K562 (cell line): ENCODE results near the gene RNF141. TPM values are rescaled to one million over a fixed set of nuclear protein-coding genes. Genes with fewer than 3 reads are reported as not detected.

ENCODE experiments used
- ATAC-seq: fragments of 200-7000 bp; cut with Tn5 transposase; 3 replicates; pipeline ENCODE4 v1.9.1; 2020; ENCODE audit warnings: moderate library complexity
- BruUV-seq: library from RNA; stranded (reverse); fragments of 400-500 nt; replicated peaks from 2 replicates; lab custom pipeline; 2021; lab: Mats Ljungman, UMichigan
- CTCF ChIA-PET: fragments of 300-600 bp; formaldehyde crosslinking; extraction: SDS; loops from one replicate; lab custom pipeline; 2021; ENCODE audit warnings: low intra/inter-chr PET ratio; lab: Yijun Ruan, JAX
- POLR2A ChIA-PET: fragments of 300-600, 350-650 bp; sonication (Branson Sonifier 250); formaldehyde crosslinking; extraction: SDS; loops from one replicate; lab custom pipeline; 2021; ENCODE audit warnings: antibody characterized with exemption, inconsistent platforms; lab: Yijun Ruan, JAX
- DNase-seq, 4 experiments: peaks; one replicate each; pipeline versions ENCODE4 v3.0.0 to v3.0.0-alpha.2; 2011 to 2018; ENCODE audit warnings: low spot score in 3 of 4, mixed read lengths in 3 of 4; ENCODE audit errors: extremely low read depth in 1 of 4
- FAIRE-seq: peaks from 2 replicates; lab custom pipeline; 2011; peaks lifted over from hg19 to GRCh38; lab: Jason Lieb, UNC
- H2AFZ ChIP-seq: 2 replicates; pipeline ENCODE4 v1.6.0; 2011; ENCODE audit warnings: low read depth, low read length, control low read depth, inconsistent platforms
- H3K27ac ChIP-seq: fragments of 200-600 bp; 3 replicates; pipeline ENCODE4 v1.8.0; 2011; ENCODE audit warnings: low read depth, mild to moderate bottlenecking, control low read depth, inconsistent platforms, low read length, moderate library complexity, mixed read lengths; ENCODE audit errors: extremely low read depth
- H3K27me3 ChIP-seq, 2 experiments: fragments of 300-600 bp in 1 of 2; 2 replicates in 1 of 2; 3 replicates in 1 of 2; pipeline versions ENCODE4 v1.6.0 to v1.8.0; 2011; ENCODE audit warnings: inconsistent platforms in 2 of 2, low read length in 2 of 2, mild to moderate bottlenecking in 1 of 2, mixed read lengths in 1 of 2, moderate library complexity in 1 of 2; ENCODE audit not compliant: control insufficient read depth in 2 of 2, insufficient read depth in 2 of 2
- H3K36me3 ChIP-seq: fragments of 300-600 bp; 3 replicates; pipeline ENCODE4 v1.8.0; 2011; ENCODE audit warnings: mild to moderate bottlenecking, low read length, inconsistent platforms; ENCODE audit not compliant: control insufficient read depth, insufficient read depth
- H3K4me1 ChIP-seq, 2 experiments: fragments of 200-600 bp in 1 of 2; replicated peaks in 1 of 2; 2 replicates in 1 of 2; 3 replicates in 1 of 2; pipeline versions ENCODE4 v1.5.1 to v1.8.0; 2011; ENCODE audit warnings: inconsistent platforms in 2 of 2, low read length in 2 of 2, mild to moderate bottlenecking in 1 of 2, mixed read lengths in 1 of 2, moderate library complexity in 1 of 2; ENCODE audit not compliant: control insufficient read depth in 2 of 2, insufficient read depth in 2 of 2
- H3K4me2 ChIP-seq: 2 replicates; pipeline ENCODE4 v1.6.1; 2011; ENCODE audit warnings: low read length, control low read depth, inconsistent platforms, mixed read lengths; ENCODE audit not compliant: insufficient read depth
- H3K4me3 ChIP-seq: fragments of 200-600 bp; sonication (generic), shearing (Covaris generic); 2 replicates; pipeline ENCODE4 v1.5.1; 2016; ENCODE audit warnings: control low read depth, inconsistent platforms
- H3K79me2 ChIP-seq: fragments of 200-600 bp; 3 replicates; pipeline ENCODE4 v1.8.0; 2011; ENCODE audit warnings: low read length, inconsistent platforms; ENCODE audit not compliant: control insufficient read depth, insufficient read depth
- H3K9ac ChIP-seq, 2 experiments: 2 replicates each; pipeline versions ENCODE4 v1.6.0 to v1.6.1; 2011; ENCODE audit warnings: low read depth in 2 of 2, low read length in 2 of 2, control low read depth in 1 of 2, inconsistent platforms in 1 of 2, mild to moderate bottlenecking in 1 of 2, mixed read lengths in 1 of 2; ENCODE audit not compliant: insufficient read depth in 1 of 2
- H3K9me1 ChIP-seq: one replicate; pipeline ENCODE4 v1.6.0; 2011; ENCODE audit warnings: inconsistent platforms, mild to moderate bottlenecking, low read length, moderate library complexity; ENCODE audit not compliant: control insufficient read depth, insufficient read depth
- H3K9me3 ChIP-seq: replicated peaks from 2 replicates; pipeline ENCODE4 v1.5.1; 2011; ENCODE audit warnings: low read depth, low read length, inconsistent platforms; ENCODE audit not compliant: control insufficient read depth, insufficient read depth
- H4K20me1 ChIP-seq: replicated peaks from 2 replicates; pipeline ENCODE4 v1.6.1; 2011; ENCODE audit warnings: low read length, inconsistent platforms, mixed read lengths; ENCODE audit not compliant: control insufficient read depth, insufficient read depth
- CCAR2 ChIP-seq: fragments of 200-400 bp; formaldehyde crosslinking; IDR thresholded peaks from 2 replicates; pipeline ENCODE4 v1.6.1; 2017; ENCODE audit warnings: mild to moderate bottlenecking, low read depth, low read length
- FOXO4 ChIP-seq: fragments of 450-650 bp; formaldehyde crosslinking; IDR thresholded peaks from 2 replicates; pipeline ENCODE4 v1.4.0; 2020; ENCODE audit warnings: mild to moderate bottlenecking, moderate library complexity
- HMG20B ChIP-seq: fragments of 250-450 bp; sonication (Bioruptor Pico); IDR thresholded peaks from 2 replicates; pipeline ENCODE4 v1.5.0; 2021; ENCODE audit warnings: mild to moderate bottlenecking
- MIER1 ChIP-seq: fragments of 450-650 bp; IDR thresholded peaks from 2 replicates; pipeline ENCODE4 v1.6.1; 2016; ENCODE audit warnings: antibody characterized with exemption, mild to moderate bottlenecking, low read depth
- NONO ChIP-seq, 2 experiments: fragments of 200-400 bp in 1 of 2; fragments of 450-650 bp in 1 of 2; formaldehyde crosslinking in 1 of 2; IDR thresholded peaks; 2 replicates each; pipeline ENCODE4 v1.6.1; 2017; ENCODE audit warnings: low read depth in 2 of 2, mild to moderate bottlenecking in 2 of 2, moderate library complexity in 2 of 2, low read length in 1 of 2
- POLR2G ChIP-seq: fragments of 200-400 bp; formaldehyde crosslinking; IDR thresholded peaks from 2 replicates; pipeline ENCODE4 v1.6.1; 2017; ENCODE audit warnings: low read depth, mild to moderate bottlenecking, antibody characterized with exemption, low read length, moderate library complexity
- SMARCA4 ChIP-seq: fragments of 450-650 bp; IDR thresholded peaks from 2 replicates; pipeline ENCODE4 v1.6.1; 2016
- SNRNP70 ChIP-seq: fragments of 200-400 bp; formaldehyde crosslinking; optimal IDR thresholded peaks from 2 replicates; pipeline ENCODE3; 2017; ENCODE audit warnings: low read depth, low read length
- TAL1 ChIP-seq: fragments of 450-650 bp; IDR thresholded peaks from 2 replicates; pipeline ENCODE4 v1.6.1; 2016; ENCODE audit warnings: mild to moderate bottlenecking
- ZBTB33 ChIP-seq: sonication (generic); formaldehyde crosslinking; IDR thresholded peaks from 2 replicates; pipeline ENCODE4 v1.8.1; 2023; ENCODE audit warnings: mild to moderate bottlenecking, missing genetic modification reagents
- ZBTB9 ChIP-seq: fragments of 450-650 bp; formaldehyde crosslinking; IDR thresholded peaks from 2 replicates; pipeline ENCODE4 v1.4.0; 2020; ENCODE audit warnings: mild to moderate bottlenecking, moderate library complexity
- ZNF165 ChIP-seq: fragments of 250-450 bp; sonication (Bioruptor Pico); IDR thresholded peaks from 2 replicates; pipeline ENCODE4 v1.4.0; 2020; ENCODE audit warnings: borderline replicate concordance
- ZNF274 ChIP-seq: IDR thresholded peaks from 2 replicates; pipeline ENCODE4 v1.6.1; 2011; ENCODE audit warnings: low read depth, mild to moderate bottlenecking, low read length, moderate library complexity, borderline replicate concordance
- ZNF384 ChIP-seq: IDR thresholded peaks from 2 replicates; pipeline ENCODE4 v1.6.1; 2012; ENCODE audit warnings: low read depth, low read length, improper control_type of control experiment
- ZNF408 ChIP-seq: fragments of 250-450 bp; sonication (Bioruptor Pico); IDR thresholded peaks from 2 replicates; pipeline ENCODE4 v1.4.0; 2020; ENCODE audit warnings: low read depth, mild to moderate bottlenecking, moderate library complexity
- WGBS: fragments of 100-300 bp; shearing (Covaris generic); methylation state at CpG from one replicate; pipeline ENCODE4 v1.1.6; 2016; ENCODE audit warnings: low coverage, mixed read lengths; ENCODE audit not compliant: insufficient coverage; ENCODE audit errors: missing lambda C conversion rate; 5-methylcytosine and 5-hydroxymethylcytosine counted together
- in situ Hi-C: fragments of 300-500 bp; cut with MboI; formaldehyde crosslinking; loops from 4 replicates; pipeline ENCODE4 v1.15.0; 2018; ENCODE audit warnings: inconsistent platforms, mixed read lengths
- intact Hi-C: fragments of 100-400 bp; cut with micrococcal nuclease; formaldehyde crosslinking; loops from 2 replicates; pipeline ENCODE4 v1.14.2; 2022
- polyA plus RNA-seq, 8 experiments: library from polyadenylated mRNA; depleted of rRNA in 4 of 8; stranded (reverse) in 5 of 8; unstranded in 3 of 8; fragments of >200 nt; fragmentation: Nextera tagmentation in 2 of 8; fragmentation: Illumina TruSeq in 1 of 8; extraction: Ambion mirVana in 2 of 8; extraction: Trizol in 1 of 8; gene quantifications; 2 replicates each; pipeline versions ENCODE4 v1.2.1 to v1.2.3, GENCODE V29; 2011 to 2014; ENCODE audit warnings: inconsistent platforms in 1 of 8, missing spikeins in 1 of 8
- total RNA-seq, 7 experiments: library from RNA; depleted of rRNA in 6 of 7; stranded (reverse); fragments of >200 nt in 6 of 7; fragmentation: Illumina TruSeq in 2 of 7; extraction: Trizol in 2 of 7; gene quantifications; 2 replicates each; pipeline versions ENCODE4 v1.2.1 to v1.2.3, GENCODE V29; 2011 to 2021; ENCODE audit warnings: low replicate concordance in 1 of 7

The RNF141 gene
- total and polyA plus RNA-seq, 9 of the 15 experiments (the other 6 are each of a cell fraction or from before 2014, with no cell fraction given), result 9.7 to 51.9 (median 18.9) TPM

GRCh38 chr11:10561043-10561818 lies 20.2 kb upstream of the RNF141 start (continued):
- no peak for TF ChIP-seq POLR2G
- no peak for TF ChIP-seq ZNF165 (CRISPR knock-in tag)
- TF ChIP-seq, all 486 proteins: peak for 0

- H3K9ac ChIP-seq, result no peak overlapping the region
- no peak for DNase-seq
- intact Hi-C loops, result no loop called here
- FAIRE-seq, result no peak
- in situ Hi-C loops, result no loop called here
- no peak overlapping the region for H3K27ac ChIP-seq
- CTCF ChIA-PET, result no interaction called here
- no peaks in the 10 kb centered on the region for H3K79me2 ChIP-seq
- H3K9me1 ChIP-seq, result no peaks in the 10 kb centered on the region
- BruUV-seq, result no TSS peak
- no peak overlapping the region for H3K4me2 ChIP-seq
- 30% methylated on average over 3 of the region's 3 CpGs for WGBS
- ATAC-seq, result no peak
- no peak overlapping the region for H3K4me3 ChIP-seq
- H3K27me3 ChIP-seq, result no peaks in the 10 kb centered on the region
- H2AFZ ChIP-seq, result no peak overlapping the region
- no peaks in the 10 kb centered on the region for H3K4me1 ChIP-seq
- H4K20me1 ChIP-seq, result no peaks in the 10 kb centered on the region
- POLR2A ChIA-PET, result interaction anchor here (1.1 to 1.3 kb wide), 2 partner anchors 10 to 77 kb away, joined by 3 to 6 read pairs; partner anchors contain the start of gene LYVE1
- H3K36me3 ChIP-seq, result no peaks in the 10 kb centered on the region
- no peaks in the 10 kb centered on the region for H3K9me3 ChIP-seq
- no peak for TF ChIP-seq MIER1
- no peak for TF ChIP-seq NONO (IDR thresholded peaks at IDR 0.05; ENCODE audit: low read depth in 2 of 2, low read length in 1 of 2)
- TF ChIP-seq ZBTB33 (CRISPR knock-in tag), result no peak
- no peak for TF ChIP-seq FOXO4
- TF ChIP-seq ZBTB9, result no peak
- no peak for TF ChIP-seq SMARCA4
- TF ChIP-seq ZNF408, result no peak
- no peak for TF ChIP-seq ZNF274
- TF ChIP-seq TAL1, result no peak
- TF ChIP-seq SNRNP70, result no peak
- no peak for TF ChIP-seq HMG20B
- TF ChIP-seq ZNF384, result no peak
- no peak for TF ChIP-seq CCAR2
Measured at GRCh38 chr11:10558288-10558687, 17.3 kb upstream of the RNF141 start.
